ENCODE data around the gene AVEN. TPM values are rescaled to one million over a fixed set of nuclear protein-coding genes. Genes with fewer than 3 reads are reported as not detected.

AVEN gene
- total and polyA plus RNA-seq, 2 of the 4 experiments (the other 2 are of a cell fraction) = 9.1 to 17.6 TPM

DNA sequence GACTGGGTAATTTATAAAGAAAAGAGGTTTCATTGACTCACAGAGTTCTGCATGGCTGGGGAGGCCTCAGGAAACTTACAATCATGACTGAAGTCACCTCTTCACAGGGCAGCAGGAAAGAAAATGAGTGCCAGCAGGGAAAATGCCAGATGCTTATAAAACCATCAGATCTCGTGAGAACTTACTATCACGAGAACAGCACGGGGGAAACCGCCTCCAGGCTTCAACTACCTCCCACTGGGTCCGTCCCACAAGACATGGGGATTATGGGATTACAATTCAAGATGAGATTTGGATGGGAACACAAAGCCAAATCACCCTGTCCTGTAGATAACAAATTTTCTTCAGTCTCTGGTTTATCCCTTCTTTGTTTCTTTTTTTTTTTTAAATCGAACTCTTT is 31.0 kb upstream of the AVEN start:
- no peak overlapping the region for H4K8ac ChIP-seq (ENCODE audit: low read depth in 2 of 2, low read length in 2 of 2)
- H3K9me1 ChIP-seq (ENCODE audit: insufficient read depth, low read length) = no peaks in the 10 kb centered on the region
- H3K56ac ChIP-seq (ENCODE audit: extremely low read depth, insufficient read depth, low read length) = no peak overlapping the region
- H3K4me2 ChIP-seq (ENCODE audit: low read depth, low read length) = no peak overlapping the region
- H4K5ac ChIP-seq (ENCODE audit: low read depth, low read length) = no peak overlapping the region
- no peak overlapping the region for H3K4me3 ChIP-seq (ENCODE audit: insufficient read depth, low read depth, low read length)
- H3K27me3 ChIP-seq (ENCODE audit: control insufficient read depth, insufficient read depth, low read length) = no peaks in the 10 kb centered on the region
- H2BK20ac ChIP-seq (ENCODE audit: low read depth, low read length) = no peak overlapping the region
- dilution Hi-C loops (cut with HindIII; ENCODE audit: low sequenced_read_pairs, unreplicated experiment) (no loop called here), in situ Hi-C loops (cut with MboI; ENCODE audit: low sequenced_read_pairs) (no loop called here), intact Hi-C loops (cut with micrococcal nuclease) (no loop called here)
- H2AK9ac ChIP-seq (replicated peaks; ENCODE audit: low read depth, low read length, poor library complexity) = no peak overlapping the region
- H3K9me3 ChIP-seq (ENCODE audit: control insufficient read depth, insufficient read depth, low read length) = no peaks in the 10 kb centered on the region
- DNase-seq (no peak), ATAC-seq (ENCODE audit: low read depth) (no peak)
- no peak overlapping the region for H2BK5ac ChIP-seq (ENCODE audit: low read depth, low read length, poor library complexity, severe bottlenecking)
- ChIA-PET POLR2A (ENCODE audit: unreplicated experiment) (no interaction called here), CTCF (no interaction called here)
- WGBS, 2 experiments (ENCODE audit: extremely low coverage in 2 of 2, insufficient read length in 1 of 2) = 100% methylated on average over 1 of the region's 6 CpGs; no CpG with 5 or more reads in 1 of the 2 experiments
- H3K79me1 ChIP-seq (ENCODE audit: low read depth in 1 of 2, low read length in 2 of 2) = no peaks in the 10 kb centered on the region
- H3K18ac ChIP-seq (ENCODE audit: low read depth, low read length) = no peak overlapping the region
- TF ChIP-seq, protein P1, sequence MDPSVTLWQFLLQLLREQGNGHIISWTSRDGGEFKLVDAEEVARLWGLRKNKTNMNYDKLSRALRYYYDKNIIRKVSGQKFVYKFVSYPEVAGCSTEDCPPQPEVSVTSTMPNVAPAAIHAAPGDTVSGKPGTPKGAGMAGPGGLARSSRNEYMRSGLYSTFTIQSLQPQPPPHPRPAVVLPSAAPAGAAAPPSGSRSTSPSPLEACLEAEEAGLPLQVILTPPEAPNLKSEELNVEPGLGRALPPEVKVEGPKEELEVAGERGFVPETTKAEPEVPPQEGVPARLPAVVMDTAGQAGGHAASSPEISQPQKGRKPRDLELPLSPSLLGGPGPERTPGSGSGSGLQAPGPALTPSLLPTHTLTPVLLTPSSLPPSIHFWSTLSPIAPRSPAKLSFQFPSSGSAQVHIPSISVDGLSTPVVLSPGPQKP (IDR thresholded peaks at IDR 0.05; ENCODE audit: borderline replicate concordance, low read depth, low read length) = no peak
- no peak for TF ChIP-seq POLR2A (IDR thresholded peaks at IDR 0.05; ENCODE audit: low read depth, low read length)
- TF ChIP-seq, protein P2, sequence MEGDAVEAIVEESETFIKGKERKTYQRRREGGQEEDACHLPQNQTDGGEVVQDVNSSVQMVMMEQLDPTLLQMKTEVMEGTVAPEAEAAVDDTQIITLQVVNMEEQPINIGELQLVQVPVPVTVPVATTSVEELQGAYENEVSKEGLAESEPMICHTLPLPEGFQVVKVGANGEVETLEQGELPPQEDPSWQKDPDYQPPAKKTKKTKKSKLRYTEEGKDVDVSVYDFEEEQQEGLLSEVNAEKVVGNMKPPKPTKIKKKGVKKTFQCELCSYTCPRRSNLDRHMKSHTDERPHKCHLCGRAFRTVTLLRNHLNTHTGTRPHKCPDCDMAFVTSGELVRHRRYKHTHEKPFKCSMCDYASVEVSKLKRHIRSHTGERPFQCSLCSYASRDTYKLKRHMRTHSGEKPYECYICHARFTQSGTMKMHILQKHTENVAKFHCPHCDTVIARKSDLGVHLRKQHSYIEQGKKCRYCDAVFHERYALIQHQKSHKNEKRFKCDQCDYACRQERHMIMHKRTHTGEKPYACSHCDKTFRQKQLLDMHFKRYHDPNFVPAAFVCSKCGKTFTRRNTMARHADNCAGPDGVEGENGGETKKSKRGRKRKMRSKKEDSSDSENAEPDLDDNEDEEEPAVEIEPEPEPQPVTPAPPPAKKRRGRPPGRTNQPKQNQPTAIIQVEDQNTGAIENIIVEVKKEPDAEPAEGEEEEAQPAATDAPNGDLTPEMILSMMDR (conservative IDR thresholded peaks at IDR 0.05; ENCODE audit: low read depth, low read length) = no peak
- no peak for TF ChIP-seq MXI1 (IDR thresholded peaks at IDR 0.05; ENCODE audit: borderline replicate concordance, low read depth, low read length)
- no peak for TF ChIP-seq SMC3 (IDR thresholded peaks at IDR 0.05; ENCODE audit: low read depth, low read length)
- no peak for TF ChIP-seq NFE2L2 (IDR thresholded peaks at IDR 0.05; ENCODE audit: low read depth, low read length)
- no peak for TF ChIP-seq RAD21 (IDR thresholded peaks at IDR 0.05; ENCODE audit: low read length)
- no peak for TF ChIP-seq MAFK (IDR thresholded peaks at IDR 0.05; ENCODE audit: low read depth, low read length)
- no peak for TF ChIP-seq FOS (IDR thresholded peaks at IDR 0.05; ENCODE audit: low read depth, low read length)
- TF ChIP-seq, protein P3, sequence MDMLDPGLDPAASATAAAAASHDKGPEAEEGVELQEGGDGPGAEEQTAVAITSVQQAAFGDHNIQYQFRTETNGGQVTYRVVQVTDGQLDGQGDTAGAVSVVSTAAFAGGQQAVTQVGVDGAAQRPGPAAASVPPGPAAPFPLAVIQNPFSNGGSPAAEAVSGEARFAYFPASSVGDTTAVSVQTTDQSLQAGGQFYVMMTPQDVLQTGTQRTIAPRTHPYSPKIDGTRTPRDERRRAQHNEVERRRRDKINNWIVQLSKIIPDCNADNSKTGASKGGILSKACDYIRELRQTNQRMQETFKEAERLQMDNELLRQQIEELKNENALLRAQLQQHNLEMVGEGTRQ (IDR thresholded peaks at IDR 0.05; ENCODE audit: low read depth, low read length) = no peak
- TF ChIP-seq BHLHE40 (IDR thresholded peaks at IDR 0.05; ENCODE audit: low read depth, low read length) = no peak
- TF ChIP-seq CEBPB (IDR thresholded peaks at IDR 0.05; ENCODE audit: low read depth, low read length) = no peak
- TF ChIP-seq MAZ (IDR thresholded peaks at IDR 0.05; ENCODE audit: borderline replicate concordance, low read depth, low read length) = no peak
- TF ChIP-seq RFX5 (IDR thresholded peaks at IDR 0.05; ENCODE audit: low read depth, low read length) = no peak
- TF ChIP-seq RCOR1 (IDR thresholded peaks at IDR 0.05; ENCODE audit: insufficient replicate concordance, low read length) = no peak
- no peak for TF ChIP-seq CHD1 (IDR thresholded peaks at IDR 0.05; ENCODE audit: low read depth, low read length)
- no peak overlapping the region for H2BK120ac ChIP-seq (ENCODE audit: low read depth, low read length)
- BruUV-seq (replicated peaks) = no TSS peak
- no peaks in the 10 kb centered on the region for H3K36me3 ChIP-seq (ENCODE audit: control insufficient read depth, insufficient read depth, low read length)
- H4K20me1 ChIP-seq (ENCODE audit: insufficient read depth, low read length) = no peaks in the 10 kb centered on the region
- no peak overlapping the region for H3K4ac ChIP-seq (ENCODE audit: low read depth, low read length)
- no peak overlapping the region for H2AK5ac ChIP-seq (ENCODE audit: low read depth, low read length)
- no peak overlapping the region for H4K91ac ChIP-seq (ENCODE audit: insufficient read depth, low read depth, low read length)
- H3K4me1 ChIP-seq (ENCODE audit: control insufficient read depth, insufficient read depth, low read length) = no peaks in the 10 kb centered on the region
- H3K27ac ChIP-seq (ENCODE audit: insufficient read depth, low read length) = no peak overlapping the region
- H2BK15ac ChIP-seq (ENCODE audit: low read depth, low read length) = no peak overlapping the region
- no peak overlapping the region for H3K14ac ChIP-seq (replicated peaks; ENCODE audit: low read depth, low read length)
- H2AFZ ChIP-seq (replicated peaks; ENCODE audit: low read length, poor library complexity) = no peak overlapping the region
- H3K9ac ChIP-seq (ENCODE audit: low read depth, low read length) = no peak overlapping the region
- no peak overlapping the region for H3K23ac ChIP-seq (ENCODE audit: low read depth, low read length)

Measured in IMR-90 (cell line).